ENCODE measurements around the gene ZNF324B.

The ZNF324B gene

DNA sequence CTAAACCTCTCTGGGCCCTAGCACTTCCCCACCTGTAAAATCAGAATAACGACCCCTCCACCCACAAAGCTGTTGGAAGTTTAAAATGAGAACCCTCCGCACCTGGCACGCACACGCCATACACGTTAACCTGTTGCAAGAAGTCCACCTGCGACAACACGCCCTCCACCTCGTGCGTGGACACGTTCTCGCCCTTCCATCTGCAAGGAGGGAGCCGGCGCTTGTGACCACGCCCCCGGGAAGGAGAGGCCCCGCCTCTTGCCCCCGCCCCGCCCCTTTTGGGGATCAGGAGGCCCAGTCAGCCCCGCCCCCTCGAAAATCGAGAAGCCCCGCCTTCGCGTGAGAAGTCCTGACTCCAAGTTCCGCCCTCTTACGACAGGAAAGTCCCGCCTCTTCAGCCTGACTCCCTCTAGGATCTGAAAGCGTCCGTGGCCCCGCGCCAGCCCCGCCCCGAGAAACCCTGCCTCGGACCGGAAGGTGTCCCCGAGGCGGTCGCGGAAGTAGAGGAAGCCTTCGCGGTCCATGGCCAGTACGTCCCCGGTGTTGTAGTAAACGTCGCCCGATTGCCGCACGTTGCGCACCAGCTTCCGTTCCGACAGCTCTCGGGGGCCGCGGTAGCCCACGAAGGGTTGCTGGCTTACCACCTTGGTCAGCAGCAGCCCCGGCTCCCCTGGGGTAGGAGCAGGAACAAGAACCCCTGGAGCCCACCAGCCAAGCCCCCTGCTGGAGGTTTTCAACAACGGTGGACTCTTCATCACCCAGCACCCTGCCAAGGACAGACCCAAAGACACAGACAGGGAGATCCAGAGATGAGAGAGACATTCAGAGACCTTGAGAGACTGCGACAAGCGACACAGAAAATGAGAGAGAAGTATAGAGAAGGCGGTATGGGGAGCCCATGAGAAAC, 47.9 kb downstream of the ZNF324B start:
- peak overlapping the region; percentile 62 for H3K4me3 ChIP-seq (replicated peaks; ENCODE audit: low read depth, low read length)

DNA sequence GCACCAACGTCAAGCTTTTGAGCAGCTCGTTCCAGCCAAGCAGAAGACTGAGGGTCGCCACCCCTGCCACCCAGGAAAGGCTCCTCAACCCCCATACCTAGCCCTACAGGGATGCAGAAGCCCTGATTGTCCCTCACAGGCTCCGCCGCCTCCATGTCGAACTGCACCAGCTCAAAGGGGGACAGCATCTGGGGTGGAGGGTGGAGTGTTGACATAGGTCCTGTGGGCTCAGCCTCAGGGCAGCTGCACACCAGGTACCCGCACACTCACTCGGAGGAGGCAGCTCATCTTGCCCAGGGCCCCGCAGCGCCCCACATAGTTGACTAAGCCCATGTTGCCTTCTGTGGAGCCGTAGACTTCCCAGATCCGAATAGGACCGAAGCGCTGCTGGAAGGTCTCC, 48.8 kb downstream of the ZNF324B start:
- H3K4me3 ChIP-seq (replicated peaks; ENCODE audit: low read depth, low read length) = peak overlapping the region; percentile 62
- DNase-seq (ENCODE audit: extremely low read depth, low read depth) = no peak
- TF ChIP-seq, protein P1, sequence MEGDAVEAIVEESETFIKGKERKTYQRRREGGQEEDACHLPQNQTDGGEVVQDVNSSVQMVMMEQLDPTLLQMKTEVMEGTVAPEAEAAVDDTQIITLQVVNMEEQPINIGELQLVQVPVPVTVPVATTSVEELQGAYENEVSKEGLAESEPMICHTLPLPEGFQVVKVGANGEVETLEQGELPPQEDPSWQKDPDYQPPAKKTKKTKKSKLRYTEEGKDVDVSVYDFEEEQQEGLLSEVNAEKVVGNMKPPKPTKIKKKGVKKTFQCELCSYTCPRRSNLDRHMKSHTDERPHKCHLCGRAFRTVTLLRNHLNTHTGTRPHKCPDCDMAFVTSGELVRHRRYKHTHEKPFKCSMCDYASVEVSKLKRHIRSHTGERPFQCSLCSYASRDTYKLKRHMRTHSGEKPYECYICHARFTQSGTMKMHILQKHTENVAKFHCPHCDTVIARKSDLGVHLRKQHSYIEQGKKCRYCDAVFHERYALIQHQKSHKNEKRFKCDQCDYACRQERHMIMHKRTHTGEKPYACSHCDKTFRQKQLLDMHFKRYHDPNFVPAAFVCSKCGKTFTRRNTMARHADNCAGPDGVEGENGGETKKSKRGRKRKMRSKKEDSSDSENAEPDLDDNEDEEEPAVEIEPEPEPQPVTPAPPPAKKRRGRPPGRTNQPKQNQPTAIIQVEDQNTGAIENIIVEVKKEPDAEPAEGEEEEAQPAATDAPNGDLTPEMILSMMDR (IDR thresholded peaks at IDR 0.05; ENCODE audit: low read depth, low read length, missing control alignments) = no peak

More for the DNA sequence above, 47.9 kb downstream of the ZNF324B start:
- DNase-seq (ENCODE audit: extremely low read depth, low read depth) = peak; percentile 97
- TF ChIP-seq, protein P1 (IDR thresholded peaks at IDR 0.05; ENCODE audit: low read depth, low read length, missing control alignments) = peak; percentile 10
